Natural killer cell treated with Interleukin-12 subunit alpha and Interleukin-12 subunit beta and Interleukin-15 and Interleukin-18, amount 100 ng/mL, for 72 hours (primary cell): Measurements from ENCODE around the gene ZNF697. TPM values are rescaled to one million over a fixed set of nuclear protein-coding genes. Genes with fewer than 3 reads are reported as not detected.
"Not testable (repeated sequence)": the region's sequence is repeated elsewhere in the genome, so short reads cannot be mapped to it uniquely, and the experiment has no call there.

Experiments
- ATAC-seq, 2 donors: fragments of 150-1000 bp; cut with Tn5 transposase in 1 of 2; sonication (Bioruptor Pico), chemical (Tn5 transposase) in 1 of 2; 2 replicates each; pipeline ENCODE4 v1.10.0; 2021
- DNase-seq: peaks from one replicate; pipeline ENCODE4 v3.0.0; 2022; ENCODE audit warnings: low spot score
- H3K27ac Mint-ChIP-seq, 2 donors: 1 replicate in 1 of 2; 2 replicates in 1 of 2; pipeline ENCODE4 v1.8.0; 2022; ENCODE audit warnings: mixed read lengths in 2 of 2, mild to moderate bottlenecking in 1 of 2, moderate library complexity in 1 of 2
- H3K27me3 Mint-ChIP-seq, 2 donors: 1 replicate in 1 of 2; 2 replicates in 1 of 2; pipeline ENCODE4 v1.8.0; 2022; ENCODE audit warnings: mixed read lengths in 2 of 2
- H3K36me3 Mint-ChIP-seq: one replicate; pipeline ENCODE4 v1.8.0; 2022; ENCODE audit warnings: mixed read lengths
- H3K4me1 Mint-ChIP-seq, 2 donors: 1 replicate in 1 of 2; 2 replicates in 1 of 2; pipeline ENCODE4 v1.8.0; 2022; ENCODE audit warnings: low read depth in 2 of 2, mixed read lengths in 2 of 2, mild to moderate bottlenecking in 1 of 2
- H3K4me3 Mint-ChIP-seq: one replicate; pipeline ENCODE4 v1.8.0; 2022; ENCODE audit warnings: mixed read lengths
- H3K9me3 Mint-ChIP-seq: 2 replicates; pipeline ENCODE4 v1.8.0; 2022; ENCODE audit warnings: mixed read lengths
- total RNA-seq, 2 donors: library from RNA; stranded (reverse); gene quantifications; one replicate each; pipeline ENCODE4 v1.2.3, GENCODE V29; 2022

Gene ZNF697
- total RNA-seq, 2 donors from 2014 or later: 0.14 to 0.17 TPM

GRCh38 chr1:119613769-119614720 lies 34.0 kb downstream of the ZNF697 start:
- Mint-ChIP-seq H3K27ac (no peak overlapping the region), H3K4me3 (no peak overlapping the region), H3K36me3 (no peaks in the 10 kb centered on the region), H3K4me1 (no peaks in the 10 kb centered on the region), H3K9me3 (no peaks in the 10 kb centered on the region), H3K27me3 (peaks cover 0 to 7% of the 10 kb centered on the region in 2 donors)
- peak; percentile 41 to 65 for ATAC-seq
- no peak for DNase-seq

DNA sequence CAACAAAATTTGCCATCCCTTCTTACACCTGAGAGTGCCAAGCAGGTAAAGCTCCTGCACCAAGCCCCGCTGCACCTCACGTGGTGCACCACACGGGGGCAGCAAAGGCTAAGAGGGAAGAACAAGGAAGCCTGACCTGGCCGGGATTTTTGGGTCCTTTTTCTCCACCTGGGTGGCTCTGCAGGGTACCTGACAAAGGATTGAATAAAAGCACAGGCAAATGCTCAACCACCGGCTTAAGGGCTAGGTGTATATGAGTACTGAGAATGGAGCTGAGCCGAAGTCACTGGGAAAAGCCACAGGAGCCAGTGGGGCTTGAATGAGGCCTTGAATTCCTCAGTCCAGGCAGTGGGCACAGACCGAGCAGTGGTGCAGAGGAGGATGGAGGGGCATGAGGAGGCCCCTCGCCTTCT lies 36.4 kb downstream of the ZNF697 start:
- no peaks in the 10 kb centered on the region for H3K36me3 Mint-ChIP-seq
- no peak overlapping the region for H3K27ac Mint-ChIP-seq
- peaks cover 0 to 7% of the 10 kb centered on the region in 2 donors for H3K27me3 Mint-ChIP-seq
- H3K4me1 Mint-ChIP-seq: no peaks in the 10 kb centered on the region
- no peak overlapping the region for H3K4me3 Mint-ChIP-seq
- DNase-seq (no peak), ATAC-seq (peak in 1 of 2 donors; percentile 60)
- no peaks in the 10 kb centered on the region for H3K9me3 Mint-ChIP-seq

DNA sequence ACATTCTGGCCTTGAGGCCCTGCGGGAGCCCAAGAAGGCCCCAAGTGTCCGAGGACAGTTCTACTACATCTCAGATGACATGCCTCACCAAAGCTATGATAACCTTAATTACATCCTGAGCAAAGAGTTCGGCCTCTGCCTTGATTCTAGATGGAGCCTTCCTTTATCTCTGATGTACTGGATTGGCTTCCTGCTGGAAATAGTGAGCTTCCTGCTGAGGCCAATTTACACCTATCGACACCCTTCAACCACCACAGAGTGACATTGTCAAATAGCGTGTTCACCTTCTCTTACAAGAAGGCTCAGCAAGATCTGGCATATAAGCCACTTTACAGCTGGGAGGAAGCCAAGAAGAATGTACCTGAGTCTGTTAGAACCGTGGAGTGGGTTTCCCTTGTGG lies 39.2 kb downstream of the ZNF697 start:
- H3K9me3 Mint-ChIP-seq, H3K36me3 Mint-ChIP-seq, H3K27ac Mint-ChIP-seq, H3K4me1 Mint-ChIP-seq, DNase-seq, H3K4me3 Mint-ChIP-seq, ATAC-seq: not testable (repeated sequence)
- peaks cover 5 to 15% of the 10 kb centered on the region in 2 donors for H3K27me3 Mint-ChIP-seq

- not testable (repeated sequence) for ATAC-seq, H3K9me3 Mint-ChIP-seq, DNase-seq, H3K4me1 Mint-ChIP-seq, H3K4me3 Mint-ChIP-seq, H3K27ac Mint-ChIP-seq, H3K36me3 Mint-ChIP-seq
- peaks cover 5 to 15% of the 10 kb centered on the region in 2 donors for H3K27me3 Mint-ChIP-seq
These were observed 40.8 kb downstream of the ZNF697 start for GRCh38 chr1:119607087-119607807.

GRCh38 chr1:119606394-119606793 lies 41.7 kb downstream of the ZNF697 start:
- H3K4me3 Mint-ChIP-seq: no peak overlapping the region
- no peaks in the 10 kb centered on the region for H3K9me3 Mint-ChIP-seq
- H3K36me3 Mint-ChIP-seq: no peaks in the 10 kb centered on the region
- H3K4me1 Mint-ChIP-seq: no peaks in the 10 kb centered on the region
- H3K27ac Mint-ChIP-seq: no peak overlapping the region
- ATAC-seq (no peak), DNase-seq (no peak)
- H3K27me3 Mint-ChIP-seq: peaks cover 9 to 15% of the 10 kb centered on the region in 2 donors

DNA sequence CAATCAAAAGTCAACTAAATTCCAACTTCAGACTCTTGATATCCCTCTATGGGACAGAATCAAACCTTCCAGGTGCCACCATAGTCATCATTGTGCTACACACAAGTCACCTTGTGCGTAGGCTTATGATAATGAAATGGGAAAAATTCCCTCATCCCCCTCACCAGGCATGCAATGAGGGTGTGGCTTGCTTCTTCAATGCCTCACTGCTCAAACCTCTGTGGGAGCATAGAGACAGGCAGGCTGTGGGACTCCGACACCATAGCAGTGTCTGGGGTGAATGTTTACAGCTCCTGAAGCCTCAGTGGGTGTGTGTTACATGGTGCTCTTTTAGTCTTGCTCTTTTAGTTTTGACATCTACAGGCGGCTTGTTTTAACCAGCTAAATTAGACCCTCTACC lies 42.4 kb downstream of the ZNF697 start:
- no peak for DNase-seq
- Mint-ChIP-seq H3K4me3 (no peak overlapping the region), H3K27ac (no peak overlapping the region), H3K9me3 (no peaks in the 10 kb centered on the region), H3K27me3 (peaks cover 11 to 17% of the 10 kb centered on the region in 2 donors), H3K36me3 (no peaks in the 10 kb centered on the region), H3K4me1 (no peaks in the 10 kb centered on the region)
- ATAC-seq: no peak

- H3K9me3 Mint-ChIP-seq: not testable (repeated sequence)
These were observed 43.0 kb downstream of the ZNF697 start for GRCh38 chr1:119605080-119605479.

GRCh38 chr1:119603695-119604094 lies 44.4 kb downstream of the ZNF697 start:
- no peak for ATAC-seq
- no peaks in the 10 kb centered on the region for H3K36me3 Mint-ChIP-seq
- H3K4me1 Mint-ChIP-seq: no peaks in the 10 kb centered on the region
- H3K27ac Mint-ChIP-seq: no peak overlapping the region
- H3K9me3 Mint-ChIP-seq: no peaks in the 10 kb centered on the region
- peaks cover 13 to 15% of the 10 kb centered on the region in 2 donors for H3K27me3 Mint-ChIP-seq
- no peak overlapping the region for H3K4me3 Mint-ChIP-seq
- no peak for DNase-seq

More at GRCh38 chr1:119605080-119605479, 43.0 kb downstream of the ZNF697 start:
- ATAC-seq, H3K36me3 Mint-ChIP-seq, H3K4me1 Mint-ChIP-seq, H3K27ac Mint-ChIP-seq, H3K4me3 Mint-ChIP-seq, DNase-seq: not testable (repeated sequence)
- peaks cover 12 to 15% of the 10 kb centered on the region in 2 donors for H3K27me3 Mint-ChIP-seq

DNA sequence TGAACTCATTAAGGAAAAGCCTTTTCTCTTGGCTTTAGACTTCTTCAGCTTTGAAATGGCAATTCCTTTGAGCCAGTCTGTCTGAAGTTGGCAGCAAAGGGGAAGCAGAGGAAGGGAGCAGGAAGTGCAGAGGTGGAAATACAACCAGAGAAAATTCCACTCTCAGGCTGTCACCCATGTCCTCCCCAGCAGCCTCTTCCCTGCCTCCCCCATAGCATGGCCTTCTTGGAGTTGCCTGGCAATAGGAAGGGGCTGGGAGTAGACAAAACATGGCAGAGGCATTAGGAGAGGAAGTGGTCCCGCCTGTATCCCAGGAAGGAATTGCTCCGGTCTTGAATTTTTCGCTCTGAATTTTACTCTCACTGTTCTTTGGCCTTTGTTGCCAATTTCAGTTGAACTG lies 44.8 kb downstream of the ZNF697 start:
- not testable (repeated sequence) for H3K4me3 Mint-ChIP-seq, H3K4me1 Mint-ChIP-seq, H3K9me3 Mint-ChIP-seq, ATAC-seq, H3K36me3 Mint-ChIP-seq, DNase-seq, H3K27ac Mint-ChIP-seq
- peaks cover 13 to 15% of the 10 kb centered on the region in 2 donors for H3K27me3 Mint-ChIP-seq

- H3K36me3 Mint-ChIP-seq, H3K27ac Mint-ChIP-seq, H3K9me3 Mint-ChIP-seq, ATAC-seq, H3K4me1 Mint-ChIP-seq, DNase-seq, H3K4me3 Mint-ChIP-seq: not testable (repeated sequence)
- peaks cover 13 to 15% of the 10 kb centered on the region in 2 donors for H3K27me3 Mint-ChIP-seq
These were observed 45.3 kb downstream of the ZNF697 start for GRCh38 chr1:119602789-119603188.

DNA sequence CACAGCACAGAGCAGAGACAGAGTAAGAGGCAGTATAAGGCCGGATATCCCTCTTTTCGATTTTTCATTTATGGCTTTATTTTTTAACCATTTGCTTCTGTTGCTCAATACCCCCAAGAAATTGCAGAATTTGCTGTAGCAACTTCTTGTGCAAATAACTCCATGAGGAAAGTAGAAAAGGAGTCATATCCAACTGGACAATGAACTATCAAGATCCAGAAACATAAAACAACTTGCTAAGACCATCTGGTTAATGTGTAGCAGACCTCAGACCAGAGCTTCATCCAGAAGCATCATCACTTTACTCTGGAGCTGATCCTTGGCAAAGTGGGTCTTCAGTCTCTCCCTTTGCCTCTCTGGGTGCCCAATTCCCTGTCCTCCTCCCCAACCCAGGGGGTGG lies 45.9 kb downstream of the ZNF697 start:
- no peak for DNase-seq
- Mint-ChIP-seq H3K4me1 (no peaks in the 10 kb centered on the region), H3K36me3 (no peaks in the 10 kb centered on the region), H3K4me3 (no peak overlapping the region), H3K27me3 (peaks cover 13 to 15% of the 10 kb centered on the region in 2 donors), H3K9me3 (no peaks in the 10 kb centered on the region), H3K27ac (no peak overlapping the region)
- no peak for ATAC-seq

DNA sequence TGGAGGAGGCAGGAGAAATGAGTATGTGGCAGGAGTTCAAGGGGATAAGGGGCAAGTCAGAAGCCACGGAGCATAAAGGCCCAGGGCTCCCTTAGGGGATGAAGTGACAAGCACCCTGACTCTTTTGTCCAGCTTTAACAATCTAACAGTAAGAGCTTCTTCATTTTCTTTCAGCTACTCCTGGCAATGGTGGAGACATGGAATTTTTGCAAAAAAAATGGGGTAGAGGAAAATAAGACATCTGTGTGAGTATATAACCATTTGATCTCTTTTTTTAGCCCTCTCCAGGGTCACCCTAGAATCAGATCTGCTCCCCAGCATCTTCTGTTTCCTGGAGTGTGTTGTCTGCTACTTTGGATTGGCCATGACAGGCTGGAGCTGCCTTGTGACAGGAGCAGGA lies 47.1 kb downstream of the ZNF697 start:
- Mint-ChIP-seq H3K4me1 (no peaks in the 10 kb centered on the region), H3K27me3 (peaks cover 13 to 15% of the 10 kb centered on the region in 2 donors), H3K9me3 (no peaks in the 10 kb centered on the region), H3K27ac (no peak overlapping the region), H3K4me3 (no peak overlapping the region), H3K36me3 (no peaks in the 10 kb centered on the region)
- no peak for ATAC-seq
- no peak for DNase-seq

- Mint-ChIP-seq H3K36me3 (no peaks in the 10 kb centered on the region), H3K4me1 (no peaks in the 10 kb centered on the region), H3K4me3 (no peak overlapping the region), H3K27ac (no peak overlapping the region), H3K9me3 (no peaks in the 10 kb centered on the region), H3K27me3 (peaks cover 13 to 15% of the 10 kb centered on the region in 2 donors)
- ATAC-seq (no peak), DNase-seq (no peak)
These were observed 47.5 kb downstream of the ZNF697 start for GRCh38 chr1:119600561-119600960.

DNA sequence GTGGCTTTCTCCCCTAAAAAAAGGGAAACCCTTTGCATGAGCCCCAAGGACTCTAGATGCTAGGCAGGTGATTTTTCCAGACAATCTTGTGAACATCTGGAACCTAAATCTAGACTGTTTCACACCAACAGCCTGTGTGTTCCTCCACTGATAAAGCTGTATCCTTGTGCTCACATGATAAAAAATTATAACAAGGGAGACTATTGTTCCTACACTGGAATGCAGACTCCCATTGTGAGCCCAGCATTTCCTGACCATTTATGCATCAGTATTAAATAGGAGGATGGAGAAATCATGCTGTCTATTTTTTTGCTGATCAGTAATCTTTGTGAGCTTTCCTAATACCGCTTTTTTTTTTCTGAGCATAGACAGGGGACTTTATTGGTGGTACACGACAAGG lies 52.5 kb downstream of the ZNF697 start:
- DNase-seq (no peak), ATAC-seq (no peak)
- Mint-ChIP-seq H3K27me3 (peaks cover 7 to 10% of the 10 kb centered on the region in 2 donors), H3K4me1 (no peaks in the 10 kb centered on the region), H3K4me3 (no peak overlapping the region), H3K9me3 (peaks cover 3% of the 10 kb centered on the region), H3K36me3 (no peaks in the 10 kb centered on the region), H3K27ac (no peak overlapping the region)
